Activated CD4-positive, alpha-beta T cell treated with anti-CD3 and anti-CD28 coated beads, Interleukin-2, amount 50 U/mL, for 4 hours (primary cell): Measurements from ENCODE around the gene RER1.

Experiments used
- DNase-seq, 2 experiments: peaks; one replicate each; pipeline ENCODE4 v3.0.0-alpha.2; 2020

The RER1 gene

GRCh38 chr1:2376931-2377672 lies 14.5 kb upstream of the RER1 start:
- DNase-seq = no peak

DNA sequence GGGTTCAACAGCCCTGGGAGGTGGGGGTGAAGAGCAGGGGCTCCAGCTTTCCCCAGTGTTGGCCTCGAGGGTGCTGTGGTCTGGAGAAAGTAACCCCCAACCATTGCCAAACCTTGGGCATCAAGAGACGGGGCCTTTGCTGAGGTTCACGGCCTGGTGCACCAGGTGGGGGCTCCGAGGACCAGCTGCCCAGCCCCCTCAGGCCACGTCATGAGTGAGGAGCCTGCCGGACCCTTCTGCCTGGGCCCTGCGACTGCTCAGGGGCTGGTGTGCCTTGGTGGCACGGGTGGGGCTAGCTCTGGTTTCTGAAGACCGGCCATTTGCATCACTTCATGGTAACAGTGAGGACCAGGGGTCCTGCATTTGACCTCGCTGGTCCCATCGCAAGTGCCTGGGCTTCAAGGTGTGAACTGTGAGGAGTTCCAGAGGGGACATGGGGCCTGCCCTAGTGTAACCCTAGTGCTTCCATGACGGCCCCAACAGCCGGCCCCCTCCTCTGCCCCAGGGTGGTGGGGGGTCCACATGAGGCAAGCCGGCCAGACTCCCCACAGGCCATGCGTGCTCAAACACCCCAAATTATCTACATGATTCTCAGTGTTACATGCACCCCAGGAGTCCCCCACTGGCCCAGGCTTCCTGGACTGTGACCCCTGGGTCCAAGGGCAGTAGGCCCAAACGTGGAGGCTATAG lies 13.7 kb upstream of the RER1 start:
- no peak for DNase-seq

DNA sequence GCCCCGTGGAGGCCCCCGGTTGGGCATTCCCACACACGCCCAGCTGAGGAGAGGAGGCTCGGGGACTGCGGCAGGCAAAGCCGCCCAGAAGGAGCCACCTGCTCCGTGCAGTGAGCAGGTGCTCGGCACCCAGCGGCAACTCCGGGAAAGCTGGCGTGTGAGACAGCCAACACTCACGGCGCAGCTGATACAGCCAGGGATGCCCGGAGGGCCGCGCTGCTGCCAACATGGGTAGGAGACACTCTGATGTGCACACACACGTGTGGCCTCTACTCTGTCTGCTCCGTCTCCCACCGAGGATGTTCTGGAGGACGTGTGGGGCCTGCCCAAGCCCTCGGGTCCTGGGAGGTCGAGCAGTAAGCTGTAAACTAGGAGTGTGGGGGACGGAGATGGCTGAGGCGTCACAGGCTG lies 13.2 kb upstream of the RER1 start:
- no peak for DNase-seq

DNA sequence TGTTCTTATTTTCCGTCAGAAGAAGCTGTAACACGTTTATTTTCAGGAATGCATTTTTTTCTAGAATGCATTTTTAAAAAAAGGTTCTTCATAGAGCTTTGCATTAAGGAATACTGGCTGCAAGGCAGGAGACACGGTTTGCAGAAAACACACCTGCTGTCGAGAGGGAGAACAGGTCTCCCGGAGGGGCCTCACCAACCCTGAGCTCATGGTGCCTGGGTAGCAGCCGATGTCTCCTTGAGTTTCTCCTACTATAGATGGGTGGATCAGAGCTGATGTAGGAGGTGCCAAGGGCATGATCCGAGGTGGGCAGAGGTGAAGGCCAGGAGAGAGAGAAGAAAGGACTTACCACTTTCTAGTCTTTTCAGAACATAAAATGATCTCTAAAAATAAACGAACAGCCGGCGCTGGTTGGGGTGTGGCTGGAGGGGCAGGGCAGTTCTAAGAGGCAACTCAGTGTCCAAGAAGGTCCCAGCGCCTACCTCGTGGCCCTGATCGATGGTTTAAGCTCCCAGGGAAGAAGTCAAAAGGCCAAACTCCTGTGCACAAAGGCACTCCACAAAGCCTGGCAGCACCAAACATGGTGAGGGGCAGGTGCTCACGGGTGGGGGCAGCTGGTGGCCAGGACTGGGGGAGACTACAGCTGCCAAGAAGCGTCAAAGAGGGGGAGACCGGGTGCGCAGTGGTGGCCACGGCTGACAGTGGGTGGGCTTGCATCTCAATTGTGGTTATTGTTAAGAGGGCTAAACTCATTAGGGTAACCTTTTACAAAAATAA lies 12.5 kb upstream of the RER1 start:
- no peak for DNase-seq

- no peak for DNase-seq
Measured at GRCh38 chr1:2379733-2380404, 11.8 kb upstream of the RER1 start.

DNA sequence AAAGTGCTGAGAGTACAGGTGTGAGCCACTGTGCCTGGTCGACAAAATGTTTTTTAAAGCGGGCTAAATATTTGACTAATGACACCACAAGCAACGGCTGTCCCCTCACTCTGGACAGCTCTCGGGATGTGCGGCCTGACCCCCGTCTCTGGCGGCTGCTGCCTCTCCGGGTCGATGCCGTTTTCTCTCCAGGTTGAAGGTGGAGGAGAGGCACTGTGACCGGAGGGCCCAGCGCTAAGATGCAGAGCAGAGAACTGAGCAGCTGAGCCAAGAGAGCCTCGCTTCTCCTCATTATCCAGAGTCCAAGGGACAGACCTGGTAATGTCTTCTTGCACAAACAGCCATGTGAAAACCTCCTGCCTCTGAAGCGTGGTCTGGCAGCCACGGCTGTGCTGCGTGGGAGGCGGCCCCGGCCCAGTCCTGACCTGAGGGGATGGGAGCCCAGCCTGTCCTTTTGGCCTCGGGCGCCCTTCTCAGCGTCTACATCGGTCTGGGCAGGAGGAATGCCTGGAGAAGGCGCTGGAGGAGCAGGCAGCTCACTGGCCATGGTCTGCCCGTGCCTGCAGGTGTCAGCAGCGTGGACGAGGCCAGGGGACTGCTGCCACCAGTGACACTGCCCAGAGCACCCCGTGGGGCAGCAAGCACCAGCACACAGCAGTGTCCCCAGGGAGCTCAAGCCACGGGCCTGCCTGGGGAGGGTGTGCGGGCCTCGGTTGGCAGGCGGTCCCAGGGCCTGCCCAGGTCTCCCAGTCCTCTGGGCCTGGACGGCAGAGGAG lies 10.6 kb upstream of the RER1 start:
- DNase-seq = no peak

DNA sequence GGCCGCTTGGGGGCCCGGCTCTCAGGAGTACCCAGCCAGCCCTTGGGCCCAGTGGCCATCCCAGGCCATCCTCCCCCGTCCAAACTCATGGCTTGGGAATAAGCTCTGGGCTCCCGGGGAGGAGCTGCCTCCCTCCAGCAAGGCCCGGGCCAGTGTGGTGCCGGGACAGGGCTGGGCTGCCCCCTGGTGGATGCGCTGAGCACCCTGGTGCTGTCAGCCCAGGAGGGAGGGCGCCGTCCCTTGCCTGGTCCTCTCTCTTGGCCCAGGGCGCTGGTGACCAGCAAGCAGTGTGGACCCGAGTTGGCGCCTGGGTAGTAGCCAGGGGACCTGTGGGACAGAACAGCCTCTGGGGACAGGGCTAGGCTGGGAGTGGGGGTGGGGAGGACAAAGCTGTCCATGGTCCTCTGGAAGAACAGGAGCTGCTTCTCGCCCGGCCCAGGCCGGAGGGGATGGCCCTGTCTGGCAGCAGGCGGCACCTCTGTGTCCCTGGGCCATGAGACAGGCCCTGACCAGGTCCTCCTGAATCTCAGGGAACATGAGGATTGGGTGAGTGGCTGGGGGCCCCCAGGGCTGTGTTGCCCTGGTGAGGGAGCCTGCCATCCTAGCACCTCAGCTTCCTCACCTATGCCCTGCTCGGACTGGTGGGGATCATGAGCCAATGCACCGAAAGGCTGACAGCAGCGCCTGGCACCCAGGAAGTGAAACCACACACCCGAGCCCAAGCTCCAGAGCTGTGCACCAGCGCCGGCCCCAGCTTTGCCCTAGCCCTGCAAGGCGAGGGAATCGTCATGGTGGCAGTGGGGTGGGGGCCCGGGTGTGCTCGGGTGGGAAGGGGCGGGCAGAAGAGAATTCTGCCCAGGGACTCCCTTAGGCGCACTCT lies 9.7 kb upstream of the RER1 start:
- DNase-seq = peak; percentile 70

- DNase-seq = peak in 1 of 2 experiments; percentile 14
Measured at GRCh38 chr1:2382621-2383361, 8.8 kb upstream of the RER1 start.

- DNase-seq = no peak
Measured at GRCh38 chr1:2383576-2383975, 8.1 kb upstream of the RER1 start.

- DNase-seq = no peak
Measured at GRCh38 chr1:2384130-2384860, 7.3 kb upstream of the RER1 start.

GRCh38 chr1:2384941-2385481 lies 6.6 kb upstream of the RER1 start:
- DNase-seq = no peak

GRCh38 chr1:2385606-2386280 lies 5.9 kb upstream of the RER1 start:
- DNase-seq = no peak

DNA sequence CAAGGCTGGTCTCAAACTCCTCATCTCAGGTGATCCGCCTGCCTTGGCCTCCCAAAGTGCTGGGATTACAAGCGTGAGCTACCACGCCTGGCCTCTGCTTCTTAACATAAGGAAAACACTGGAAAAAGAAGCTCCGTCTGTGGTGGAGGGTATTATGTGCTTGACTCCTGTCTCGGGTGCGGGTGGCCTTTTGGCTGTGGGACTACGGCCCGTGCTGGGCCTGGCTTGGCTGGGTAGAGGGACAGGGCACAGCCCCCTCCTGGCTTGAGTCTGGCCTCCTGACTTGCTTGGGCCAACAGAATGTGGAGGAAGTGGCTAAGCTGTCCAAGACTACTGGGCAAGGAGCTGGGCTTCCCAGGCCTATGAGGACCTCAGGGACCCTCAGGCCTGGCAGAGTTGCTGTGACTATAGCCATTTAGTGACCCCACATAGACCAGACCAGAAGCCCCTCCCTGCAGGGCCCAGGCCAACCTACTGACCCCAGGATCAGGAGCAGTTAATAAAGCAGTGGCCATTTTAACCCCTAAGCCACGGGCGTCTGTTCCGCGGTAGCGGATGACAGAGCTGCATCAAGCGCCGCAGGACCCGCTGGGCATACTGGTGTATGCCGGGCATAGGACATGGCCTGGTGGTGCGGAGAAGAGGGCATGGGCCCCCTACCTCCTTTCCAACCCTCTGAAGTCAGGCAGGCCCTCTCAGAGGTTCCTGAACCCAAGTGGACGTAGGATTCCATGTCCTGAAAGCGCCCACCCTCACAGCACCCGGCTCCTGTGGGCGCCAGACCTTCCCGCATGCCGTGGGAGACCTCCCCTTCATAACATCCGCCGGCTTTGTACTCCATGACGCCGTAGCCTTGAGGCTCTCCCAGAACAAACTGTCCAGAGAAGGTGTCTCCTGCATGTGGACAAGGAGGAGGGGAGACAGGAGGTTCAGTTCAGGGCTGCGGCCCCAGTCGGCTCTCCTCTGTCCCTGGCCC lies 4.7 kb upstream of the RER1 start:
- DNase-seq = no peak

DNA sequence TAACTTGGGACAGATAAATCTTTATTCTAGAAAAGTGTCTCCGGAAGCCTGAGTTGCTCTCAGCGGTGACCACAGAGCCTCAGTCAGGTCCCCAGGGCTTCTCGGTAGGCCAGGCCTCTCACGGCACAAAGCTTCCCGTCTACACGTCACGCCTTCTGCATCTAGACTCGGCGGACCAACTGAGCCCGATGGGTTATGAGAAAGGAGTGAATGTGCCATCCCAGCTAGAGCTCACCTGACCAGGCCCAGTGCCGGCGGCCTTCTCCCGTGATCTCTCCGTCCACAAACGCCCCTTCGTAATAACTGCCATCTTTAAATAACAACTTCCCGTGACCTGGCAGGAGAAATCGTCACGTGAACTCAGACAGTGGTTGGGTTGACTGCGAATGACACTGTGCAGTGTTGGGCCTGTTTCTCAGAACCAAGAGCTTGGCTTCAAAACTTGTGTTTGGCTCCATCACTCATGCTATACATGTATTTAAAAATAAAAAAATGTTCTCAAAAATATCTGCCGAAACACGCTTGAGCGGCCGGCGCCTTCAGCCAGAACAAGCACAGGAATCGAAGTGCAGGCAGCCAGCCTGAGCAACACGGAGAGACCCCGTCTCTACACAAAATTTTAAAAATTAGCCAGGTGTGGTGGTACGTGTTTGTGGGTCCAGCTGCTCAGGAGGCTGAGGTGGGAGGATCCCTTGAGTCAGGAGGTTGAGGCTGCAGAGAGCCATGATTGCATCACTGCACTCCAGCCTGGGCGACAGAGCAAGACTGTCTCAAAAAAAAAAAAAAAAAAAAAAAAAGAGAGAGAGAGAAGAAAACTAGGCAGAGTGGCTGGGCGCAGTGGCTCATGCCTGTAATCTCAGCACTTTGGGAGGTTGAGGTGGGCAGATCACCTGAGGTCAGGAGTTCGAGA lies 3.4 kb upstream of the RER1 start:
- no peak for DNase-seq

DNA sequence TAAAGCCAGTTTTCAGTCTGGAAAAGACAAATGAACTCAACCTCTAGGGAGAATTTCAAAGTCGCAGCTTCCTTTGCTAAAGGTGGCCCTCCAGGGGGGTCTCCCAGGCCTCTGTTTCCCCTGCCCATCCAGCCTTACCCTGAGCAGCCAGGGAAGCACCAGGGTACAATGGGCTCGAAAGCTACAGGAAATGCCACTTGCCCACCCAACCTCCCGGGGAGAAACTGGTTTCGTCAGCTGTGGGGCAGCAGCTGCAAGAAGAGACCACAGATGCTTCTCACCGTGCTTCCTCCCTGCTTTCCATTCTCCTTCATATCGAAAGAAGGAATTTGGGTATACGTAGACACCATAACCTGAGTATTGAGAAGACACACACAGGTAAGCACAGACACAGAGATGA lies 2.0 kb upstream of the RER1 start:
- no peak for DNase-seq

- no peak for DNase-seq
Measured at GRCh38 chr1:2391931-2392509, 379 bp downstream of the RER1 start.
